Kidney tubule cell (primary cell): ENCODE data around the gene BEAN1.

ENCODE experiments used
- DNase-seq: peaks from one replicate; pipeline ENCODE4 v3.0.0-alpha.2; 2018; ENCODE audit warnings: low spot score

The BEAN1 gene

GRCh38 chr16:66427036-66427860, at the start of gene BEAN1:
Gene BEAN1, plus strand, starts transcription at chr16:66427295. Its CDS starts 10,382 bp downstream, at chr16:66437677.
- peak; percentile 44 for DNase-seq

- no peak for DNase-seq
Observed at GRCh38 chr16:66377324-66377723, 49.8 kb upstream of the BEAN1 start.

- DNase-seq = peak; percentile 32
Observed at GRCh38 chr16:66378741-66379570, 48.1 kb upstream of the BEAN1 start.

- no peak for DNase-seq
Observed at GRCh38 chr16:66379571-66379941, 47.5 kb upstream of the BEAN1 start.

GRCh38 chr16:66380421-66380820, 46.7 kb upstream of the BEAN1 start:
- DNase-seq = no peak

- no peak for DNase-seq
Observed at GRCh38 chr16:66381585-66382170, 45.4 kb upstream of the BEAN1 start.

- peak; percentile 99 for DNase-seq
Observed at GRCh38 chr16:66382171-66382965, 44.7 kb upstream of the BEAN1 start.

- DNase-seq = peak; percentile 98
Observed at GRCh38 chr16:66382966-66383299, 44.2 kb upstream of the BEAN1 start.

- DNase-seq = no peak
Observed at GRCh38 chr16:66383551-66383950, 43.5 kb upstream of the BEAN1 start.

- no peak for DNase-seq
Observed at GRCh38 chr16:66385415-66385814, 41.7 kb upstream of the BEAN1 start.

GRCh38 chr16:66386629-66387622, 40.2 kb upstream of the BEAN1 start:
- DNase-seq = no peak

GRCh38 chr16:66387817-66388332, 39.2 kb upstream of the BEAN1 start:
- no peak for DNase-seq

GRCh38 chr16:66388350-66389139, 38.5 kb upstream of the BEAN1 start:
- no peak for DNase-seq

- DNase-seq = no peak
Observed at GRCh38 chr16:66389256-66390176, 37.6 kb upstream of the BEAN1 start.

GRCh38 chr16:66390346-66391108, 36.6 kb upstream of the BEAN1 start:
- no peak for DNase-seq

- DNase-seq = no peak
Observed at GRCh38 chr16:66391726-66392670, 35.1 kb upstream of the BEAN1 start.
